ENCODE results near the gene SCT. TPM values are rescaled to one million over a fixed set of nuclear protein-coding genes. Genes with fewer than 3 reads are reported as not detected.

SCT gene
- total RNA-seq, 1 donor from 2014 or later: 0.81 TPM

- DNase-seq (ENCODE audit: low spot score) (no peak), ATAC-seq (no peak)
Observed at GRCh38 chr11:645536-645935, 18.6 kb upstream of the SCT start.

- ATAC-seq (no peak), DNase-seq (ENCODE audit: low spot score) (no peak)
Observed at GRCh38 chr11:643849-644738, 17.1 kb upstream of the SCT start.

GRCh38 chr11:643366-643765 is 16.4 kb upstream of the SCT start:
- ATAC-seq (no peak), DNase-seq (ENCODE audit: low spot score) (no peak)

- no peak for DNase-seq (ENCODE audit: low spot score)
Observed at GRCh38 chr11:641806-642370, 14.9 kb upstream of the SCT start.

GRCh38 chr11:640021-640706 is 13.2 kb upstream of the SCT start:
- DNase-seq (ENCODE audit: low spot score) (no peak), ATAC-seq (no peak)

More at GRCh38 chr11:641806-642370, 14.9 kb upstream of the SCT start:
- ATAC-seq: no peak

GRCh38 chr11:639332-639955 is 12.5 kb upstream of the SCT start:
- DNase-seq (ENCODE audit: low spot score): no peak
- no peak for ATAC-seq

- ATAC-seq (no peak), DNase-seq (ENCODE audit: low spot score) (no peak)
Observed at GRCh38 chr11:638631-639331, 11.8 kb upstream of the SCT start.

- no peak for DNase-seq (ENCODE audit: low spot score)
- ATAC-seq: no peak
Observed at GRCh38 chr11:637593-638521, 10.9 kb upstream of the SCT start.

- no peak for ATAC-seq
- DNase-seq (ENCODE audit: low spot score): no peak
Observed at GRCh38 chr11:637333-637592, 10.3 kb upstream of the SCT start.

- DNase-seq (ENCODE audit: low spot score) (no peak), ATAC-seq (peak; percentile 51)
Observed at GRCh38 chr11:636511-637332, 9.7 kb upstream of the SCT start, which contains the start of gene DRD4. Gene DRD4 (plus strand): TSS chr11:637269. CDS start chr11:637305, 36 bp downstream.

- DNase-seq (ENCODE audit: low spot score): no peak
- ATAC-seq: no peak
Observed at GRCh38 chr11:635945-636510, 9.0 kb upstream of the SCT start.

GRCh38 chr11:630871-631270 is 3.9 kb upstream of the SCT start:
- no peak for ATAC-seq
- no peak for DNase-seq (ENCODE audit: low spot score)

GRCh38 chr11:629237-629583 is 2.2 kb upstream of the SCT start:
- ATAC-seq (no peak), DNase-seq (ENCODE audit: low spot score) (no peak)

GRCh38 chr11:628056-628455 is 1.1 kb upstream of the SCT start:
- DNase-seq (ENCODE audit: low spot score) (no peak), ATAC-seq (no peak)

GRCh38 chr11:627308-627576 is 261 bp upstream of the SCT start:
- ATAC-seq (no peak), DNase-seq (ENCODE audit: low spot score) (no peak)

- ATAC-seq: no peak
- DNase-seq (ENCODE audit: low spot score): no peak
Observed at GRCh38 chr11:625636-626268, 1.2 kb downstream of the SCT start.

GRCh38 chr11:624705-625635 is 2.0 kb downstream of the SCT start, which contains the start of gene CDHR5:
Gene CDHR5 (minus strand): TSS chr11:624955. CDS start chr11:624902, 53 bp downstream.
- peak; percentile 75 for ATAC-seq
- DNase-seq (ENCODE audit: low spot score): peak; percentile 63
